ENCODE data around the gene IL34.

The IL34 gene

GRCh38 chr16:70678898-70679670, 32.7 kb downstream of the IL34 start:
- no peak for DNase-seq

GRCh38 chr16:70679671-70680494, 33.5 kb downstream of the IL34 start:
- DNase-seq, result no peak

GRCh38 chr16:70680495-70681381, 34.4 kb downstream of the IL34 start:
- DNase-seq, result no peak

- no peak for DNase-seq
These were observed 35.3 kb downstream of the IL34 start for GRCh38 chr16:70681382-70682238.

- DNase-seq, result no peak
These were observed 36.1 kb downstream of the IL34 start for GRCh38 chr16:70682239-70683145.

GRCh38 chr16:70683146-70683944, 37.0 kb downstream of the IL34 start:
- no peak for DNase-seq

- DNase-seq, result no peak
These were observed 38.0 kb downstream of the IL34 start for GRCh38 chr16:70684146-70685060.

GRCh38 chr16:70685061-70685937, 38.9 kb downstream of the IL34 start:
- no peak for DNase-seq

- DNase-seq, result peak; percentile 73
These were observed 39.6 kb downstream of the IL34 start, which contains the start of gene MTSS2 for GRCh38 chr16:70685938-70686375. MTSS2 (minus strand) TSS chr16:70686053; CDS start chr16:70685791, 262 bp downstream.

- DNase-seq, result no peak
These were observed 40.2 kb downstream of the IL34 start for GRCh38 chr16:70686376-70687101.

GRCh38 chr16:70687102-70687511, 40.7 kb downstream of the IL34 start:
- DNase-seq, result no peak

GRCh38 chr16:70687671-70688245, 41.4 kb downstream of the IL34 start:
- no peak for DNase-seq

- no peak for DNase-seq
These were observed 41.9 kb downstream of the IL34 start for GRCh38 chr16:70688246-70688742.

GRCh38 chr16:70689035-70689969, 42.9 kb downstream of the IL34 start:
- DNase-seq, result peak; percentile 50
